ENCODE data around the gene NEK8. TPM values are rescaled to one million over a fixed set of nuclear protein-coding genes. Genes with fewer than 3 reads are reported as not detected.
"Not testable (repeated sequence)": the region's sequence is repeated elsewhere in the genome, so short reads cannot be mapped to it uniquely, and the experiment has no call there.

The NEK8 gene
- total and polyA plus RNA-seq, 4 donors = 1.5 to 5.0 (median 3.2) TPM

- H3K4me1 ChIP-seq (ENCODE audit: control insufficient read depth, insufficient read depth, low read length) = peaks cover 36% of the 10 kb centered on the region
- peak overlapping the region; percentile 12 for H3K27ac ChIP-seq (ENCODE audit: low read depth, low read length)
- WGBS (ENCODE audit: insufficient coverage) = 10% methylated on average over 5 of the region's 9 CpGs
These were observed 32.3 kb downstream of the NEK8 start for GRCh38 chr17:28760601-28761562.

GRCh38 chr17:28763137-28763799 is 34.7 kb downstream of the NEK8 start:
- WGBS (ENCODE audit: insufficient coverage) = no CpG with 5 or more reads among the region's 1 CpG
- peaks cover 24% of the 10 kb centered on the region for H3K36me3 ChIP-seq (ENCODE audit: control insufficient read depth, insufficient read depth, low read length)
- no peak overlapping the region for H3K4me3 ChIP-seq (ENCODE audit: low read depth, low read length)
- no peak for DNase-seq (ENCODE audit: low read depth in 4 of 6, low spot score in 6 of 6)
- H3K4me1 ChIP-seq (ENCODE audit: control insufficient read depth, insufficient read depth, low read length) = peaks cover 41% of the 10 kb centered on the region
- no peaks in the 10 kb centered on the region for H3K27me3 ChIP-seq (ENCODE audit: control insufficient read depth, insufficient read depth, low read length)
- H3K9me3 ChIP-seq (ENCODE audit: control insufficient read depth, insufficient read depth, low read length) = no peaks in the 10 kb centered on the region
- no peak overlapping the region for H3K27ac ChIP-seq (ENCODE audit: low read depth, low read length)

More at GRCh38 chr17:28760601-28761562, 32.3 kb downstream of the NEK8 start:
- no peaks in the 10 kb centered on the region for H3K27me3 ChIP-seq (ENCODE audit: control insufficient read depth, insufficient read depth, low read length)
- no peaks in the 10 kb centered on the region for H3K9me3 ChIP-seq (ENCODE audit: control insufficient read depth, insufficient read depth, low read length)
- peaks cover 34% of the 10 kb centered on the region for H3K36me3 ChIP-seq (ENCODE audit: control insufficient read depth, insufficient read depth, low read length)
- no peak overlapping the region for H3K4me3 ChIP-seq (ENCODE audit: low read depth, low read length)
- DNase-seq (ENCODE audit: low read depth in 4 of 6, low spot score in 6 of 6) = peak in 3 of 6 donors; percentile 57 to 88 (median 82)

- Histone ChIP-seq H3K36me3 (ENCODE audit: control insufficient read depth, insufficient read depth, low read length) (peaks cover 19% of the 10 kb centered on the region), H3K4me1 (ENCODE audit: control insufficient read depth, insufficient read depth, low read length) (peaks cover 40% of the 10 kb centered on the region), H3K4me3 (ENCODE audit: low read depth, low read length) (no peak overlapping the region), H3K27ac (ENCODE audit: low read depth, low read length) (no peak overlapping the region), H3K9me3 (ENCODE audit: control insufficient read depth, insufficient read depth, low read length) (no peaks in the 10 kb centered on the region), H3K27me3 (ENCODE audit: control insufficient read depth, insufficient read depth, low read length) (no peaks in the 10 kb centered on the region)
- DNase-seq (ENCODE audit: low read depth in 4 of 6, low spot score in 6 of 6) = peak in 3 of 6 donors; percentile 66 to 91 (median 91)
- WGBS (ENCODE audit: insufficient coverage) = no CpG with 5 or more reads among the region's 5 CpGs
These were observed 35.2 kb downstream of the NEK8 start for GRCh38 chr17:28763804-28764266.

GRCh38 chr17:28765038-28765437 is 36.5 kb downstream of the NEK8 start:
- peaks cover 10% of the 10 kb centered on the region for H3K36me3 ChIP-seq (ENCODE audit: control insufficient read depth, insufficient read depth, low read length)
- no peaks in the 10 kb centered on the region for H3K27me3 ChIP-seq (ENCODE audit: control insufficient read depth, insufficient read depth, low read length)
- 38% methylated on average over 4 of the region's 4 CpGs for WGBS (ENCODE audit: insufficient coverage)
- DNase-seq (ENCODE audit: low read depth in 4 of 6, low spot score in 6 of 6) = no peak
- H3K4me1 ChIP-seq (ENCODE audit: control insufficient read depth, insufficient read depth, low read length) = peaks cover 29% of the 10 kb centered on the region
- H3K9me3 ChIP-seq (ENCODE audit: control insufficient read depth, insufficient read depth, low read length) = no peaks in the 10 kb centered on the region
- H3K27ac ChIP-seq (ENCODE audit: low read depth, low read length) = no peak overlapping the region
- no peak overlapping the region for H3K4me3 ChIP-seq (ENCODE audit: low read depth, low read length)

GRCh38 chr17:28773736-28774135 is 45.1 kb downstream of the NEK8 start:
- WGBS (ENCODE audit: insufficient coverage) = 100% methylated on average over 2 of the region's 6 CpGs

GRCh38 chr17:28774206-28774605 is 45.6 kb downstream of the NEK8 start:
- 31% methylated on average over 3 of the region's 3 CpGs for WGBS (ENCODE audit: insufficient coverage)
- H3K4me1 ChIP-seq (ENCODE audit: control insufficient read depth, insufficient read depth, low read length) = no peaks in the 10 kb centered on the region
- no peak overlapping the region for H3K27ac ChIP-seq (ENCODE audit: low read depth, low read length)
- DNase-seq (ENCODE audit: low read depth in 4 of 6, low spot score in 6 of 6) = peak in 1 of 6 donors; percentile 37
- H3K9me3 ChIP-seq (ENCODE audit: control insufficient read depth, insufficient read depth, low read length) = no peaks in the 10 kb centered on the region
- no peak overlapping the region for H3K4me3 ChIP-seq (ENCODE audit: low read depth, low read length)
- H3K36me3 ChIP-seq (ENCODE audit: control insufficient read depth, insufficient read depth, low read length) = peaks cover 2% of the 10 kb centered on the region
- no peaks in the 10 kb centered on the region for H3K27me3 ChIP-seq (ENCODE audit: control insufficient read depth, insufficient read depth, low read length)

More at GRCh38 chr17:28773736-28774135, 45.1 kb downstream of the NEK8 start:
- no peaks in the 10 kb centered on the region for H3K4me1 ChIP-seq (ENCODE audit: control insufficient read depth, insufficient read depth, low read length)
- no peak for DNase-seq (ENCODE audit: low read depth in 4 of 6, low spot score in 6 of 6)
- H3K27ac ChIP-seq (ENCODE audit: low read depth, low read length) = no peak overlapping the region
- H3K36me3 ChIP-seq (ENCODE audit: control insufficient read depth, insufficient read depth, low read length) = peaks cover 2% of the 10 kb centered on the region
- H3K27me3 ChIP-seq (ENCODE audit: control insufficient read depth, insufficient read depth, low read length) = no peaks in the 10 kb centered on the region
- H3K4me3 ChIP-seq (ENCODE audit: low read depth, low read length) = no peak overlapping the region
- no peaks in the 10 kb centered on the region for H3K9me3 ChIP-seq (ENCODE audit: control insufficient read depth, insufficient read depth, low read length)

- no peak for DNase-seq (ENCODE audit: low read depth in 4 of 6, low spot score in 6 of 6)
- no peaks in the 10 kb centered on the region for H3K4me1 ChIP-seq (ENCODE audit: control insufficient read depth, insufficient read depth, low read length)
- no peak overlapping the region for H3K27ac ChIP-seq (ENCODE audit: low read depth, low read length)
- no CpG with 5 or more reads among the region's 1 CpG for WGBS (ENCODE audit: insufficient coverage)
- peaks cover 4% of the 10 kb centered on the region for H3K36me3 ChIP-seq (ENCODE audit: control insufficient read depth, insufficient read depth, low read length)
- H3K4me3 ChIP-seq (ENCODE audit: low read depth, low read length) = no peak overlapping the region
- H3K27me3 ChIP-seq (ENCODE audit: control insufficient read depth, insufficient read depth, low read length) = no peaks in the 10 kb centered on the region
- H3K9me3 ChIP-seq (ENCODE audit: control insufficient read depth, insufficient read depth, low read length) = no peaks in the 10 kb centered on the region
These were observed 48.6 kb downstream of the NEK8 start for GRCh38 chr17:28777178-28777577.

GRCh38 chr17:28779601-28780000 is 51.0 kb downstream of the NEK8 start:
- not testable (repeated sequence) for H3K9me3 ChIP-seq (ENCODE audit: control insufficient read depth, insufficient read depth, low read length); H3K27ac ChIP-seq (ENCODE audit: low read depth, low read length); H3K4me1 ChIP-seq (ENCODE audit: control insufficient read depth, insufficient read depth, low read length); H3K27me3 ChIP-seq (ENCODE audit: control insufficient read depth, insufficient read depth, low read length); H3K4me3 ChIP-seq (ENCODE audit: low read depth, low read length); DNase-seq (ENCODE audit: low read depth in 4 of 6, low spot score in 6 of 6); H3K36me3 ChIP-seq (ENCODE audit: control insufficient read depth, insufficient read depth, low read length)
- 100% methylated on average over 4 of the region's 13 CpGs for WGBS (ENCODE audit: insufficient coverage)

- Histone ChIP-seq H3K4me3 (ENCODE audit: low read depth, low read length) (no peak overlapping the region), H3K9me3 (ENCODE audit: control insufficient read depth, insufficient read depth, low read length) (no peaks in the 10 kb centered on the region), H3K36me3 (ENCODE audit: control insufficient read depth, insufficient read depth, low read length) (peaks cover 4% of the 10 kb centered on the region), H3K4me1 (ENCODE audit: control insufficient read depth, insufficient read depth, low read length) (no peaks in the 10 kb centered on the region), H3K27me3 (ENCODE audit: control insufficient read depth, insufficient read depth, low read length) (no peaks in the 10 kb centered on the region), H3K27ac (ENCODE audit: low read depth, low read length) (no peak overlapping the region)
- DNase-seq (ENCODE audit: low read depth in 4 of 6, low spot score in 6 of 6) = no peak
- WGBS (ENCODE audit: insufficient coverage) = 100% methylated on average over 1 of the region's 3 CpGs
These were observed 54.6 kb downstream of the NEK8 start for GRCh38 chr17:28783161-28783560.
